ENCODE measurements around the gene CDH4. TPM values are rescaled to one million over a fixed set of nuclear protein-coding genes. Genes with fewer than 3 reads are reported as not detected.

CDH4 gene
- total RNA-seq, 2 donors from 2014 or later: 0.05 to 2.2 TPM

GRCh38 chr20:61855286-61855685 is 603.2 kb downstream of the CDH4 start:
- no peak for DNase-seq (ENCODE audit: low spot score)
- Histone ChIP-seq H3K27ac (no peak overlapping the region), H3K9me3 (no peaks in the 10 kb centered on the region), H3K4me1 (replicated peaks) (no peaks in the 10 kb centered on the region), H3K4me3 (no peak overlapping the region), H3K36me3 (no peaks in the 10 kb centered on the region), H3K27me3 (replicated peaks; ENCODE audit: insufficient read depth) (peaks cover 5% of the 10 kb centered on the region)
- WGBS: 69% methylated on average over 8 of the region's 8 CpGs
- no peak for TF ChIP-seq CTCF (IDR thresholded peaks at IDR 0.05)
- TF ChIP-seq POLR2AphosphoS5 (IDR thresholded peaks at IDR 0.05): no peak
- TF ChIP-seq POLR2A (IDR thresholded peaks at IDR 0.05): no peak
- intact Hi-C loops (cut with DNase I): no loop called here

GRCh38 chr20:61856626-61857413 is 604.8 kb downstream of the CDH4 start:
- intact Hi-C loops (cut with DNase I): no loop called here
- no peak for DNase-seq (ENCODE audit: low spot score)
- H3K9me3 ChIP-seq: no peaks in the 10 kb centered on the region
- no peaks in the 10 kb centered on the region for H3K27me3 ChIP-seq (replicated peaks; ENCODE audit: insufficient read depth)
- H3K4me3 ChIP-seq: no peak overlapping the region
- H3K4me1 ChIP-seq (replicated peaks): no peaks in the 10 kb centered on the region
- H3K27ac ChIP-seq: no peak overlapping the region
- 86% methylated on average over 31 of the region's 31 CpGs for WGBS
- H3K36me3 ChIP-seq: no peaks in the 10 kb centered on the region
- TF ChIP-seq POLR2A (IDR thresholded peaks at IDR 0.05): no peak
- TF ChIP-seq POLR2AphosphoS5 (IDR thresholded peaks at IDR 0.05): no peak
- TF ChIP-seq CTCF (IDR thresholded peaks at IDR 0.05): no peak

GRCh38 chr20:61857414-61857775 is 605.3 kb downstream of the CDH4 start:
- intact Hi-C loops (cut with DNase I): no loop called here
- no peaks in the 10 kb centered on the region for H3K9me3 ChIP-seq
- no peaks in the 10 kb centered on the region for H3K4me1 ChIP-seq (replicated peaks)
- no peak overlapping the region for H3K4me3 ChIP-seq
- H3K27me3 ChIP-seq (replicated peaks; ENCODE audit: insufficient read depth): no peaks in the 10 kb centered on the region
- no peak overlapping the region for H3K27ac ChIP-seq
- DNase-seq (ENCODE audit: low spot score): no peak
- 91% methylated on average over 10 of the region's 10 CpGs for WGBS
- H3K36me3 ChIP-seq: no peaks in the 10 kb centered on the region
- TF ChIP-seq POLR2A (IDR thresholded peaks at IDR 0.05): no peak
- TF ChIP-seq CTCF (IDR thresholded peaks at IDR 0.05): no peak
- no peak for TF ChIP-seq POLR2AphosphoS5 (IDR thresholded peaks at IDR 0.05)

- H3K36me3 ChIP-seq: no peaks in the 10 kb centered on the region
- H3K4me3 ChIP-seq: no peak overlapping the region
- no peak overlapping the region for H3K27ac ChIP-seq
- WGBS: 90% methylated on average over 1 of the region's 1 CpG
- TF ChIP-seq POLR2A (IDR thresholded peaks at IDR 0.05): no peak
- no peak for TF ChIP-seq POLR2AphosphoS5 (IDR thresholded peaks at IDR 0.05)
- no peak for TF ChIP-seq CTCF (IDR thresholded peaks at IDR 0.05)
- intact Hi-C loops (cut with DNase I): no loop called here
- H3K4me1 ChIP-seq (replicated peaks): no peaks in the 10 kb centered on the region
- H3K9me3 ChIP-seq: no peaks in the 10 kb centered on the region
- H3K27me3 ChIP-seq (replicated peaks; ENCODE audit: insufficient read depth): no peaks in the 10 kb centered on the region
- no peak for DNase-seq (ENCODE audit: low spot score)
Measured at GRCh38 chr20:61857884-61858283, 605.8 kb downstream of the CDH4 start.

- H3K27me3 ChIP-seq (replicated peaks; ENCODE audit: insufficient read depth): no peaks in the 10 kb centered on the region
- no peaks in the 10 kb centered on the region for H3K4me1 ChIP-seq (replicated peaks)
- no peaks in the 10 kb centered on the region for H3K36me3 ChIP-seq
- H3K9me3 ChIP-seq: no peaks in the 10 kb centered on the region
- intact Hi-C loops (cut with DNase I): no loop called here
- no peak overlapping the region for H3K27ac ChIP-seq
- DNase-seq (ENCODE audit: low spot score): no peak
- TF ChIP-seq POLR2AphosphoS5 (IDR thresholded peaks at IDR 0.05) (no peak), POLR2A (IDR thresholded peaks at IDR 0.05) (no peak), CTCF (IDR thresholded peaks at IDR 0.05) (no peak)
- no peak overlapping the region for H3K4me3 ChIP-seq
- WGBS: 83% methylated on average over 13 of the region's 13 CpGs
Measured at GRCh38 chr20:61859767-61860166, 607.7 kb downstream of the CDH4 start.

All from prostate gland (tissue), 2 donors.